K562 (cell line): ENCODE measurements around the gene ANKS3. TPM values are rescaled to one million over a fixed set of nuclear protein-coding genes. Genes with fewer than 3 reads are reported as not detected.
A peak's percentile ranks its signal among the peaks of the same experiment; 100 is the strongest.

Experiments
- ATAC-seq: fragments of 200-7000 bp; cut with Tn5 transposase; 3 replicates; pipeline ENCODE4 v1.9.1; 2020; ENCODE audit warnings: moderate library complexity
- BruUV-seq: library from RNA; stranded (reverse); fragments of 400-500 nt; replicated peaks from 2 replicates; lab custom pipeline; 2021; lab: Mats Ljungman, UMichigan
- CTCF ChIA-PET: fragments of 300-600 bp; formaldehyde crosslinking; extraction: SDS; loops from one replicate; lab custom pipeline; 2021; ENCODE audit warnings: low intra/inter-chr PET ratio; lab: Yijun Ruan, JAX
- POLR2A ChIA-PET: fragments of 300-600, 350-650 bp; sonication (Branson Sonifier 250); formaldehyde crosslinking; extraction: SDS; loops from one replicate; lab custom pipeline; 2021; ENCODE audit warnings: antibody characterized with exemption, inconsistent platforms; lab: Yijun Ruan, JAX
- DNase-seq, 4 experiments: peaks; one replicate each; pipeline versions ENCODE4 v3.0.0 to v3.0.0-alpha.2; 2011 to 2018; ENCODE audit warnings: low spot score in 3 of 4, mixed read lengths in 3 of 4; ENCODE audit errors: extremely low read depth in 1 of 4
- FAIRE-seq: peaks from 2 replicates; lab custom pipeline; 2011; peaks lifted over from hg19 to GRCh38; lab: Jason Lieb, UNC
- H2AFZ ChIP-seq: 2 replicates; pipeline ENCODE4 v1.6.0; 2011; ENCODE audit warnings: low read depth, low read length, control low read depth, inconsistent platforms
- H3K27ac ChIP-seq: fragments of 200-600 bp; 3 replicates; pipeline ENCODE4 v1.8.0; 2011; ENCODE audit warnings: low read depth, mild to moderate bottlenecking, control low read depth, inconsistent platforms, low read length, moderate library complexity, mixed read lengths; ENCODE audit errors: extremely low read depth
- H3K27me3 ChIP-seq, 2 experiments: fragments of 300-600 bp in 1 of 2; 2 replicates in 1 of 2; 3 replicates in 1 of 2; pipeline versions ENCODE4 v1.6.0 to v1.8.0; 2011; ENCODE audit warnings: inconsistent platforms in 2 of 2, low read length in 2 of 2, mild to moderate bottlenecking in 1 of 2, mixed read lengths in 1 of 2, moderate library complexity in 1 of 2; ENCODE audit not compliant: control insufficient read depth in 2 of 2, insufficient read depth in 2 of 2
- H3K36me3 ChIP-seq: fragments of 300-600 bp; 3 replicates; pipeline ENCODE4 v1.8.0; 2011; ENCODE audit warnings: mild to moderate bottlenecking, low read length, inconsistent platforms; ENCODE audit not compliant: control insufficient read depth, insufficient read depth
- H3K4me1 ChIP-seq, 2 experiments: fragments of 200-600 bp in 1 of 2; replicated peaks in 1 of 2; 2 replicates in 1 of 2; 3 replicates in 1 of 2; pipeline versions ENCODE4 v1.5.1 to v1.8.0; 2011; ENCODE audit warnings: inconsistent platforms in 2 of 2, low read length in 2 of 2, mild to moderate bottlenecking in 1 of 2, mixed read lengths in 1 of 2, moderate library complexity in 1 of 2; ENCODE audit not compliant: control insufficient read depth in 2 of 2, insufficient read depth in 2 of 2
- H3K4me2 ChIP-seq: 2 replicates; pipeline ENCODE4 v1.6.1; 2011; ENCODE audit warnings: low read length, control low read depth, inconsistent platforms, mixed read lengths; ENCODE audit not compliant: insufficient read depth
- H3K4me3 ChIP-seq: fragments of 200-600 bp; sonication (generic), shearing (Covaris generic); 2 replicates; pipeline ENCODE4 v1.5.1; 2016; ENCODE audit warnings: control low read depth, inconsistent platforms
- H3K79me2 ChIP-seq: fragments of 200-600 bp; 3 replicates; pipeline ENCODE4 v1.8.0; 2011; ENCODE audit warnings: low read length, inconsistent platforms; ENCODE audit not compliant: control insufficient read depth, insufficient read depth
- H3K9ac ChIP-seq, 2 experiments: 2 replicates each; pipeline versions ENCODE4 v1.6.0 to v1.6.1; 2011; ENCODE audit warnings: low read depth in 2 of 2, low read length in 2 of 2, control low read depth in 1 of 2, inconsistent platforms in 1 of 2, mild to moderate bottlenecking in 1 of 2, mixed read lengths in 1 of 2; ENCODE audit not compliant: insufficient read depth in 1 of 2
- H3K9me1 ChIP-seq: one replicate; pipeline ENCODE4 v1.6.0; 2011; ENCODE audit warnings: inconsistent platforms, mild to moderate bottlenecking, low read length, moderate library complexity; ENCODE audit not compliant: control insufficient read depth, insufficient read depth
- H3K9me3 ChIP-seq: replicated peaks from 2 replicates; pipeline ENCODE4 v1.5.1; 2011; ENCODE audit warnings: low read depth, low read length, inconsistent platforms; ENCODE audit not compliant: control insufficient read depth, insufficient read depth
- H4K20me1 ChIP-seq: replicated peaks from 2 replicates; pipeline ENCODE4 v1.6.1; 2011; ENCODE audit warnings: low read length, inconsistent platforms, mixed read lengths; ENCODE audit not compliant: control insufficient read depth, insufficient read depth
- ESRRA ChIP-seq: fragments of 450-650 bp; IDR thresholded peaks from 2 replicates; pipeline ENCODE4 v1.6.1; 2014; ENCODE audit warnings: low read depth, mild to moderate bottlenecking, moderate library complexity, borderline replicate concordance
- FIP1L1 ChIP-seq: fragments of 200-400 bp; formaldehyde crosslinking; IDR thresholded peaks from 2 replicates; pipeline ENCODE4 v1.6.1; 2018; ENCODE audit warnings: mild to moderate bottlenecking, low read depth, low read length; ENCODE audit not compliant: poor library complexity, severe bottlenecking
- FOXK1 ChIP-seq: sonication (generic); formaldehyde crosslinking; IDR thresholded peaks from 2 replicates; pipeline ENCODE4 v1.8.0; 2022; ENCODE audit warnings: missing genetic modification reagents, mild to moderate bottlenecking, borderline replicate concordance
- RHOXF2B ChIP-seq: fragments of 250-450 bp; sonication (Bioruptor Pico); conservative IDR thresholded peaks from 2 replicates; pipeline ENCODE4 v1.5.1; 2021
- TAF15 ChIP-seq: fragments of 200-400 bp; formaldehyde crosslinking; IDR thresholded peaks from 2 replicates; pipeline ENCODE4 v1.6.1; 2017; ENCODE audit warnings: mild to moderate bottlenecking, low read depth, low read length, moderate library complexity
- TEAD2 ChIP-seq: fragments of 450-650 bp; IDR thresholded peaks from 2 replicates; pipeline ENCODE4 v1.6.1; 2016; ENCODE audit warnings: missing genetic modification characterization, control low read depth, missing compliant biosample characterization
- ZBTB17 ChIP-seq: fragments of 450-650 bp; formaldehyde crosslinking; IDR thresholded peaks from 2 replicates; pipeline ENCODE4 v1.4.0; 2020; ENCODE audit warnings: mild to moderate bottlenecking
- ZEB2 ChIP-seq: fragments of 450-650 bp; IDR thresholded peaks from 2 replicates; pipeline ENCODE4 v1.6.1; 2016
- ZNF175 ChIP-seq: fragments of 200-800 bp; sonication (Bioruptor generic); IDR thresholded peaks from 2 replicates; pipeline ENCODE4 v1.6.1; 2016; ENCODE audit warnings: low read depth, mild to moderate bottlenecking, missing genetic modification characterization, missing compliant biosample characterization
- ZNF3 ChIP-seq: fragments of 250-450 bp; sonication (Bioruptor Pico); IDR thresholded peaks from 2 replicates; pipeline ENCODE4 v1.5.0; 2021; ENCODE audit warnings: mild to moderate bottlenecking, moderate library complexity
- WGBS: fragments of 100-300 bp; shearing (Covaris generic); methylation state at CpG from one replicate; pipeline ENCODE4 v1.1.6; 2016; ENCODE audit warnings: low coverage, mixed read lengths; ENCODE audit not compliant: insufficient coverage; ENCODE audit errors: missing lambda C conversion rate; 5-methylcytosine and 5-hydroxymethylcytosine counted together
- in situ Hi-C: fragments of 300-500 bp; cut with MboI; formaldehyde crosslinking; loops from 4 replicates; pipeline ENCODE4 v1.15.0; 2018; ENCODE audit warnings: inconsistent platforms, mixed read lengths
- intact Hi-C: fragments of 100-400 bp; cut with micrococcal nuclease; formaldehyde crosslinking; loops from 2 replicates; pipeline ENCODE4 v1.14.2; 2022
- polyA plus RNA-seq, 8 experiments: library from polyadenylated mRNA; depleted of rRNA in 4 of 8; stranded (reverse) in 5 of 8; unstranded in 3 of 8; fragments of >200 nt; fragmentation: Nextera tagmentation in 2 of 8; fragmentation: Illumina TruSeq in 1 of 8; extraction: Ambion mirVana in 2 of 8; extraction: Trizol in 1 of 8; gene quantifications; 2 replicates each; pipeline versions ENCODE4 v1.2.1 to v1.2.3, GENCODE V29; 2011 to 2014; ENCODE audit warnings: inconsistent platforms in 1 of 8, missing spikeins in 1 of 8
- total RNA-seq, 7 experiments: library from RNA; depleted of rRNA in 6 of 7; stranded (reverse); fragments of >200 nt in 6 of 7; fragmentation: Illumina TruSeq in 2 of 7; extraction: Trizol in 2 of 7; gene quantifications; 2 replicates each; pipeline versions ENCODE4 v1.2.1 to v1.2.3, GENCODE V29; 2011 to 2021; ENCODE audit warnings: low replicate concordance in 1 of 7
- TF ChIP-seq, protein P1 (sequence below): fragments of 250-450 bp; sonication (Bioruptor Pico); IDR thresholded peaks from 2 replicates; pipeline ENCODE4 v1.8.0; 2022; ENCODE audit warnings: inconsistent platforms, mild to moderate bottlenecking, moderate library complexity, borderline replicate concordance
- TF ChIP-seq, protein P2 (sequence below): sonication (generic); formaldehyde crosslinking; IDR thresholded peaks from 2 replicates; pipeline ENCODE4 v1.8.0; 2023; ENCODE audit warnings: missing genetic modification reagents, mild to moderate bottlenecking, borderline replicate concordance
- TF ChIP-seq, protein P3 (sequence below): fragments of 450-650 bp; formaldehyde crosslinking; IDR thresholded peaks from 2 replicates; pipeline ENCODE4 v1.4.0; 2020; ENCODE audit warnings: mild to moderate bottlenecking, moderate library complexity

Gene ANKS3
- total and polyA plus RNA-seq, 9 of the 15 experiments (the other 6 are each of a cell fraction or from before 2014, with no cell fraction given): 0.43 to 25.7 (median 14.8) TPM

DNA sequence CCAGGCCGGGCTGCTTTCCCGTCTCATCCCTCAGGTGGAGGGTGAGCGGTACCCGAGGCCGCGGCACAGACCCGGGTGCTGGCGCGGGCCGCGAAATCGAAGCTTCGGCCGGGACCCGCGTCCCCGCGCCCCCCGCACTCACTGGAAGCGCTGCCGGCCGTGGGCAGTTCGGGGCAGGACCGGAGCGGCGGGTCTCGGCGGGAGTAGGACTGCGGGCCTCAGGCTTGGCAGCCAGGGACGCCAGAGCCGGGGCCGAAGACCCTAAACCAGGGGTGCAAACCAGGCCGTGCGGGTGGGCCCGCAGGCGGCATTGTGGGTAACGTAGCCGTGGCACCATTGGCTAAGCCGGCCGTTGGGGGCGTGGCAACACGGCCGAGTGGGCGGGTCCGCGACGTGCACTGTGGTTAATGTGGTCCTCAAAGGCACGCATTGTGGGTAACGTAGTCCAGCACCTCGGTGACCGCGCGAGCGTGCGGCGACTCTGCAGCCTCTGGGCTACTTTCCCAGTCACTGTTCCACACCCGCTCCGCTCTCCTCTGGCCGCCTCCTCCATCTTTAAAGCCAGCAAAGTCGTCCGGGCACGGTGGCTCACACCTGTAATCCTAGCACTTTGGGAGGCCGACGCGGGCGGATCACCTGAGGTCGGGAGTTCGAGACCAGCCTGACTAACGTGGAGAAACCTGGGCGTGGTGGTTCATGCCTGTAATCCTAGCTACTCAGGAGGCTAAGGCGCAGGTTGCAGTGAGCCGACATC lies 33.0 kb upstream of the ANKS3 start, which contains the start of gene ZNF500:
Gene ZNF500, minus strand, starts transcription at position 288 of the 754 bp plus-strand sequence. CDS start 1,184 bp downstream, outside the sequence.
- Histone ChIP-seq H2AFZ (peak within 1 kb of the TSS; percentile 91), H3K4me3 (peak within 1 kb of the TSS; percentile 94), H3K27ac (peak within 1 kb of the TSS; percentile 84), H3K4me1 (peaks cover 21 to 49% of the 10 kb centered on the region in 2 experiments), H3K9me1 (no peaks in the 10 kb centered on the region), H3K79me2 (peaks cover 21% of the 10 kb centered on the region), H3K27me3 (no peaks in the 10 kb centered on the region), H3K9me3 (no peaks in the 10 kb centered on the region), H3K4me2 (peak within 1 kb of the TSS; percentile 82), H3K9ac (peak within 1 kb of the TSS; percentile 88 to 97), H4K20me1 (no peaks in the 10 kb centered on the region), H3K36me3 (peaks cover 31% of the 10 kb centered on the region; the same call in 2 of the 3 replicates)
- FAIRE-seq: peak; percentile 100
- ATAC-seq: peak; percentile 95
- in situ Hi-C loops: no loop called here
- intact Hi-C loops: loop anchor here (2.0 kb wide), 1 partner anchor 80 kb away; the partner anchor contains the start of genes GLYR1 and UBN1
- no TSS peak for BruUV-seq
- under 1% methylated on average over 61 of the region's 72 CpGs for WGBS
- ChIA-PET CTCF (no interaction called here), POLR2A (interaction anchor here (1.3 to 2.3 kb wide), 4 partner anchors 11 to 150 kb away, joined by 3 to 9 read pairs (median 6); partner anchors contain the start of genes ANKS3 and DNAAF8)
- DNase-seq: peak; percentile 95 to 99 (median 96)
- TF ChIP-seq ZEB2 (0 out of 2 replicates have a peak, but pooled peaks have one; percentile 32), ESRRA (peak; percentile 97), TAF15 (no peak), ZNF175 (CRISPR knock-in tag) (no peak), TEAD2 (tag) (no peak), FIP1L1 (peak; percentile 34), ZBTB17 (CRISPR knock-in tag) (no peak), FOXK1 (CRISPR knock-in tag) (no peak), RHOXF2B (CRISPR knock-in tag) (no peak), ZNF3 (CRISPR knock-in tag) (no peak)
- TF ChIP-seq, protein P1, sequence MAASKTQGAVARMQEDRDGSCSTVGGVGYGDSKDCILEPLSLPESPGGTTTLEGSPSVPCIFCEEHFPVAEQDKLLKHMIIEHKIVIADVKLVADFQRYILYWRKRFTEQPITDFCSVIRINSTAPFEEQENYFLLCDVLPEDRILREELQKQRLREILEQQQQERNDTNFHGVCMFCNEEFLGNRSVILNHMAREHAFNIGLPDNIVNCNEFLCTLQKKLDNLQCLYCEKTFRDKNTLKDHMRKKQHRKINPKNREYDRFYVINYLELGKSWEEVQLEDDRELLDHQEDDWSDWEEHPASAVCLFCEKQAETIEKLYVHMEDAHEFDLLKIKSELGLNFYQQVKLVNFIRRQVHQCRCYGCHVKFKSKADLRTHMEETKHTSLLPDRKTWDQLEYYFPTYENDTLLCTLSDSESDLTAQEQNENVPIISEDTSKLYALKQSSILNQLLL (CRISPR knock-in tag): no peak
- TF ChIP-seq, protein P2, sequence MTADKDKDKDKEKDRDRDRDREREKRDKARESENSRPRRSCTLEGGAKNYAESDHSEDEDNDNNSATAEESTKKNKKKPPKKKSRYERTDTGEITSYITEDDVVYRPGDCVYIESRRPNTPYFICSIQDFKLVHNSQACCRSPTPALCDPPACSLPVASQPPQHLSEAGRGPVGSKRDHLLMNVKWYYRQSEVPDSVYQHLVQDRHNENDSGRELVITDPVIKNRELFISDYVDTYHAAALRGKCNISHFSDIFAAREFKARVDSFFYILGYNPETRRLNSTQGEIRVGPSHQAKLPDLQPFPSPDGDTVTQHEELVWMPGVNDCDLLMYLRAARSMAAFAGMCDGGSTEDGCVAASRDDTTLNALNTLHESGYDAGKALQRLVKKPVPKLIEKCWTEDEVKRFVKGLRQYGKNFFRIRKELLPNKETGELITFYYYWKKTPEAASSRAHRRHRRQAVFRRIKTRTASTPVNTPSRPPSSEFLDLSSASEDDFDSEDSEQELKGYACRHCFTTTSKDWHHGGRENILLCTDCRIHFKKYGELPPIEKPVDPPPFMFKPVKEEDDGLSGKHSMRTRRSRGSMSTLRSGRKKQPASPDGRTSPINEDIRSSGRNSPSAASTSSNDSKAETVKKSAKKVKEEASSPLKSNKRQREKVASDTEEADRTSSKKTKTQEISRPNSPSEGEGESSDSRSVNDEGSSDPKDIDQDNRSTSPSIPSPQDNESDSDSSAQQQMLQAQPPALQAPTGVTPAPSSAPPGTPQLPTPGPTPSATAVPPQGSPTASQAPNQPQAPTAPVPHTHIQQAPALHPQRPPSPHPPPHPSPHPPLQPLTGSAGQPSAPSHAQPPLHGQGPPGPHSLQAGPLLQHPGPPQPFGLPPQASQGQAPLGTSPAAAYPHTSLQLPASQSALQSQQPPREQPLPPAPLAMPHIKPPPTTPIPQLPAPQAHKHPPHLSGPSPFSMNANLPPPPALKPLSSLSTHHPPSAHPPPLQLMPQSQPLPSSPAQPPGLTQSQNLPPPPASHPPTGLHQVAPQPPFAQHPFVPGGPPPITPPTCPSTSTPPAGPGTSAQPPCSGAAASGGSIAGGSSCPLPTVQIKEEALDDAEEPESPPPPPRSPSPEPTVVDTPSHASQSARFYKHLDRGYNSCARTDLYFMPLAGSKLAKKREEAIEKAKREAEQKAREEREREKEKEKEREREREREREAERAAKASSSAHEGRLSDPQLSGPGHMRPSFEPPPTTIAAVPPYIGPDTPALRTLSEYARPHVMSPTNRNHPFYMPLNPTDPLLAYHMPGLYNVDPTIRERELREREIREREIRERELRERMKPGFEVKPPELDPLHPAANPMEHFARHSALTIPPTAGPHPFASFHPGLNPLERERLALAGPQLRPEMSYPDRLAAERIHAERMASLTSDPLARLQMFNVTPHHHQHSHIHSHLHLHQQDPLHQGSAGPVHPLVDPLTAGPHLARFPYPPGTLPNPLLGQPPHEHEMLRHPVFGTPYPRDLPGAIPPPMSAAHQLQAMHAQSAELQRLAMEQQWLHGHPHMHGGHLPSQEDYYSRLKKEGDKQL (CRISPR knock-in tag): no peak
- TF ChIP-seq, protein P3, sequence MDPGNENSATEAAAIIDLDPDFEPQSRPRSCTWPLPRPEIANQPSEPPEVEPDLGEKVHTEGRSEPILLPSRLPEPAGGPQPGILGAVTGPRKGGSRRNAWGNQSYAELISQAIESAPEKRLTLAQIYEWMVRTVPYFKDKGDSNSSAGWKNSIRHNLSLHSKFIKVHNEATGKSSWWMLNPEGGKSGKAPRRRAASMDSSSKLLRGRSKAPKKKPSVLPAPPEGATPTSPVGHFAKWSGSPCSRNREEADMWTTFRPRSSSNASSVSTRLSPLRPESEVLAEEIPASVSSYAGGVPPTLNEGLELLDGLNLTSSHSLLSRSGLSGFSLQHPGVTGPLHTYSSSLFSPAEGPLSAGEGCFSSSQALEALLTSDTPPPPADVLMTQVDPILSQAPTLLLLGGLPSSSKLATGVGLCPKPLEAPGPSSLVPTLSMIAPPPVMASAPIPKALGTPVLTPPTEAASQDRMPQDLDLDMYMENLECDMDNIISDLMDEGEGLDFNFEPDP (CRISPR knock-in tag): no peak
